ENCODE results near the gene HOXC9. TPM values are rescaled to one million over a fixed set of nuclear protein-coding genes. Genes with fewer than 3 reads are reported as not detected.

Gene HOXC9
- polyA plus RNA-seq, 1 experiment = 1.2 TPM

DNA sequence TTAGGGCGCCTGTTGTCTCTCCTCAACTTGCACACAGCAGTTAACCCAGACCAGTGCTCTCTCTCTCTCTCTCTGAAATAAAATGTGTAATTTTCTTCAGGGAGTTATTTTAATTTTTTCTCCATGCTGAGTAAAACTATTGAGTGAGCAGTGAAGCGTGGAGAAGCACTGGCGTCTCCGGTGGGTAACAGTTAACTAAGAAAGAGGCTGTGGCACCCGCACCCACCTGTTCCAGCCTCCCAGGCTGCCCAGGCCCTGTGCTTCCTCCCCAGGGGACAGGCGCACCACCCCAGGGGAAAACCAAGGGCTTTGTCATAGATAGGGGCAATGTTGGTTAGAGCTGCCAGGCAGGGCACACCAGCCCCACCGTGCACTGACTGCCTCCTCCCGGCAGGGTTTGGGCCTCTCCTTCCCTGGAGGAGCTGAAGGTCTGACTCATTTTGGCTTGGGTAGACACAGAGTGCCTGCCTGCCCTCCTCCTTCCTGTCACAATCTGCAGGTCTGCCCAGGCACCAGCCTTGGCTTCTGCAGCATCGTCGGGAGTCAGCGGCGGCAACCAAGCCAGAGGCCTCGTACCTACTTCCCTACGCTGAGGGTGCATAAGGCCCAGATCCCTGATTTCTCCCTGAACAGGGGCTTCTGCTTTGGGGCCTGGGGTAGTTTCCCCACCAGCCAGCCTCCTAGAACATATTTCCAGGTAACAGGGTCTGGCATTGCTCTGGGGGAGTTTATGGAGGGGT lies 36.8 kb downstream of the HOXC9 start:
- DNase-seq (ENCODE audit: low read depth) = no peak
- no peaks in the 10 kb centered on the region for H3K36me3 ChIP-seq (ENCODE audit: control insufficient read depth, insufficient read depth, low read length)
- TF ChIP-seq, protein P1, sequence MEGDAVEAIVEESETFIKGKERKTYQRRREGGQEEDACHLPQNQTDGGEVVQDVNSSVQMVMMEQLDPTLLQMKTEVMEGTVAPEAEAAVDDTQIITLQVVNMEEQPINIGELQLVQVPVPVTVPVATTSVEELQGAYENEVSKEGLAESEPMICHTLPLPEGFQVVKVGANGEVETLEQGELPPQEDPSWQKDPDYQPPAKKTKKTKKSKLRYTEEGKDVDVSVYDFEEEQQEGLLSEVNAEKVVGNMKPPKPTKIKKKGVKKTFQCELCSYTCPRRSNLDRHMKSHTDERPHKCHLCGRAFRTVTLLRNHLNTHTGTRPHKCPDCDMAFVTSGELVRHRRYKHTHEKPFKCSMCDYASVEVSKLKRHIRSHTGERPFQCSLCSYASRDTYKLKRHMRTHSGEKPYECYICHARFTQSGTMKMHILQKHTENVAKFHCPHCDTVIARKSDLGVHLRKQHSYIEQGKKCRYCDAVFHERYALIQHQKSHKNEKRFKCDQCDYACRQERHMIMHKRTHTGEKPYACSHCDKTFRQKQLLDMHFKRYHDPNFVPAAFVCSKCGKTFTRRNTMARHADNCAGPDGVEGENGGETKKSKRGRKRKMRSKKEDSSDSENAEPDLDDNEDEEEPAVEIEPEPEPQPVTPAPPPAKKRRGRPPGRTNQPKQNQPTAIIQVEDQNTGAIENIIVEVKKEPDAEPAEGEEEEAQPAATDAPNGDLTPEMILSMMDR (IDR thresholded peaks at IDR 0.05; ENCODE audit: insufficient read depth, low read depth, low read length) = no peak
- CTCF ChIA-PET = interaction anchor here (1.1 kb wide), 1 partner anchor 171 kb away, joined by 4 read pairs; no protein-coding TSS in a partner anchor
- POLR2A ChIA-PET = no interaction called here
- peaks cover 8% of the 10 kb centered on the region for H3K27me3 ChIP-seq (ENCODE audit: control insufficient read depth, insufficient read depth, low read length)
- no peak overlapping the region for H3K4me3 ChIP-seq (ENCODE audit: low read depth, low read length)

DNA sequence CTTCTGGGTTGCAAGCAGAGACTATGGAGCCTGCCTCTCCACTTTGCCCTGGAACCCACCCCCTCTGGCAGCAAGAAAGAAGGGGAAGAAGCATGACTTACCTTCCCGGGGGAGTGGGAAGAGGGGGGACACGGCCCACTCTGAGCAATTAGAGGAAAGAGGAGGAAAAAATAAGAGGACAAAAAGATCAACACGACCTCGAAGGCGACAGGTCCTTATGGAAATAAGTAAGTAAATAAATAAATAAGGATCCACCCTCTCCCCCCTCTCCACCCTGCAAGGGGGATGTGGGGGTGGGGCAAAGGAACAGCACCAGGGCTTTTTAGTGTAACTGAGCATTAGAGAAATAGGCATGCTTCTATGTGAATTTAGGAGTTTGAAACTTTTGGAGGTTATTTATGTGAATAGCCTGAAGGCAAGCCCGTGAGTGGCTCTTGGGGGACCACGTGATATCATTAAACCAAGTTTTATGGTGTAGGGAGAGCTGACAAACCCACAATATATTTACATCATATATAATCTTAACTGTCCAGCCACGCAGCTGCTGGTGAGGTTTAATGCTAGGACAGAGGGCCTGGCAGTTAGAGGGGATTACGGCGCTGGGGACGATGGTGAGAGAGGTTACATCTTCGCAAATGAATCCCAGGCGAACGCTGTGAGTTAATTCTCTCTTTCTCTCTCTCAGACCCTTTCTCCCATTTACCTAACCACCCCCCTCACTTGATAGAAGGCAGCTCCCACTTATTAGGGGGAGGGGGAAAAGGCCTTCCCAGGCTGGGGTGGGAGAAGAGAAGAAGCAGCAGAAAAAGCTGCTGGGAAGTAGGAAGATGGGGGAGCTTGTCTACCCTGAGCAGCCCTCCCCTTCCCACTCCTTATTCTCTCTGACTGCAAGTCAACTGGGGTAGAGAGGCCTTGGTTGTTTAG lies 37.7 kb downstream of the HOXC9 start:
- POLR2A ChIA-PET = no interaction called here

DNA sequence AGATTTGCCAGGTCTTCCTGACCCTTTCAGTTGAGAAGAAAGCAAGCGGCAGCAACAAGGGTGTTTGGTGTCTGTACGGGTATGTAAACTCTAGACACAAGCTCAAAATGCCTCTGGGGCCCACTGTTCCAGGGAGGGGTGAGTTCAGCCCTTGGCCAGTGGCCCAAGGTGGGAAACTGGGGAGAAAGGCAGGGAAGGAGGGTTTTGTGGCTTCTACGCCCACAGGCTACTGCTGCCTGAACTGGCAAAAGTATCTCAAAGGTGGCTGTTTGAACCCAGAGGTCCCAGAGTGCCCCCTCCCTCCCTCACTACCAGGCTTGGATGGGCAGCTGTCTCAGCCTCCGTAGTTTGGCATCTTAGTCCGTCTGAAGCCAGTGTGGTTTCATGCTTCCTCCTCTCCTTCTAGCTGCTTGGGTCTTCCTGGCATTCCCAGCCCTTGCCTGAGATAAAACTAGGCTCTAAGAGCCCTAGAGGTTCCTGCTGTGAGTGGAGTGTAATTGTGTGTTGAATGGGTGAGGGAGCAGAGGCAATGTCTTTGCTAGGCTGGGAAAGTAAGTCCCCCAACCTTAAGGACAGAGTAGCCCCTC lies 38.4 kb downstream of the HOXC9 start:
- Histone ChIP-seq H3K36me3 (ENCODE audit: control insufficient read depth, insufficient read depth, low read length) (no peaks in the 10 kb centered on the region), H3K27me3 (ENCODE audit: control insufficient read depth, insufficient read depth, low read length) (peaks cover 11% of the 10 kb centered on the region), H3K4me3 (ENCODE audit: low read depth, low read length) (no peak overlapping the region)
- ChIA-PET POLR2A (no interaction called here), CTCF (interaction anchor here (0.8 to 1.7 kb wide), 5 partner anchors 13 to 163 kb away, joined by 3 to 7 read pairs (median 4); no protein-coding TSS in a partner anchor)
- DNase-seq (ENCODE audit: low read depth) = no peak
- TF ChIP-seq, protein P1 (IDR thresholded peaks at IDR 0.05; ENCODE audit: insufficient read depth, low read depth, low read length) = no peak

More for the DNA sequence above, 37.7 kb downstream of the HOXC9 start:
- no peak overlapping the region for H3K4me3 ChIP-seq (ENCODE audit: low read depth, low read length)
- H3K27me3 ChIP-seq (ENCODE audit: control insufficient read depth, insufficient read depth, low read length) = peaks cover 8% of the 10 kb centered on the region
- TF ChIP-seq, protein P1 (IDR thresholded peaks at IDR 0.05; ENCODE audit: insufficient read depth, low read depth, low read length) = no peak
- CTCF ChIA-PET = interaction anchor here (0.8 to 1.7 kb wide), 6 partner anchors 12 to 170 kb away, joined by 3 to 7 read pairs (median 4); no protein-coding TSS in a partner anchor
- DNase-seq (ENCODE audit: low read depth) = no peak
- H3K36me3 ChIP-seq (ENCODE audit: control insufficient read depth, insufficient read depth, low read length) = no peaks in the 10 kb centered on the region

DNA sequence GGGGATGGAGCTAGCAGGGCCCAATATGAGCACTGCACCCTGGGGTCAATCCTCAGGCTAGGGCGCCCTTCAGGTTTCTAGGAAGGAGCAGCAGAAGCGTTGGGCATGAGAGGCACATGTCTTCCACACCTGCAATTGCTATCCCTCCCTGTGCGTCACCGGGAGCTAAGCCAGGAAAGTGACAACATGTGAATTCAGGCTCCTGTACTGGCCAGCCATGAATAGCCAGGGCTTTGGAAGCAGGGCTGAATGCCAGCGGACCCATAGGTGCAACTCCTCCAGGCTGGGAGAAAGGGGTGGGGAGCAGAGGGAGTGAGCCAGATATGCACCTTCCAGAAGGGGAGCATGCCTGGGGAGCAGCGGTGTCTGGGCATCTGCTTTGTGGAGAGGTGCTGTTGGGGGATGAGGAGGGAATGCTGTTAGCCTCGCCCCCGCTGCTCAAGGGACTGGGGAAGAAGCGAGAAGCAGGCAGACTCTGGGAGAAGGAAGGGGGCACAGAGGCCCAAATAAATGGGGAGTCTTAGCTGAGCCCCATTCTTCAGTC lies 39.0 kb downstream of the HOXC9 start:
- TF ChIP-seq, protein P1 (IDR thresholded peaks at IDR 0.05; ENCODE audit: insufficient read depth, low read depth, low read length) = no peak
- Histone ChIP-seq H3K4me3 (ENCODE audit: low read depth, low read length) (no peak overlapping the region), H3K27me3 (ENCODE audit: control insufficient read depth, insufficient read depth, low read length) (peaks cover 11% of the 10 kb centered on the region), H3K36me3 (ENCODE audit: control insufficient read depth, insufficient read depth, low read length) (no peaks in the 10 kb centered on the region)
- CTCF ChIA-PET = interaction anchor here (0.8 to 1.7 kb wide), 5 partner anchors 12 to 162 kb away, joined by 3 to 7 read pairs (median 4); no protein-coding TSS in a partner anchor
- no peak for DNase-seq (ENCODE audit: low read depth)
- POLR2A ChIA-PET = no interaction called here

All from BJ (cell line).